ENCODE measurements around the gene ZNF385B. TPM values are rescaled to one million over a fixed set of nuclear protein-coding genes. Genes with fewer than 3 reads are reported as not detected.

Gene ZNF385B
- total RNA-seq, 1 donor = 1.1 TPM

DNA sequence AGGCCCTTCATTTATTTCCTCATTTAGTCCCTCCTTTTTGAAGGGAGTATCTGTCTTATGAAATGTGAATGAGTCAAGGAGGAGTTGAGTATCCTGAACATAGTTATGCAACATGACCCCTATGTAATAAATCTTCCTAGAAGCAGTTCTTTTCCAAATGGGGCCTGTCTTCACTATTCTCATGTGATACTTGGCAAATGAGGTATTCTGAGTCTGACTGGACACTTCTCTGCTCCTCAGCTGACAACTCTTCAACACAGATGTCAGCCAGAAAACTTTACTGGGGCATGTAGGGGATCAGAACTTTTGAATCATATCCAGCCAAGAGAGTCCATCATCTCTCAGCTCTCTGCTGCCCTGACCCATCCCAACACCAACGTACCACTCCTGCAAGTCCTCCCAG lies 291.6 kb downstream of the ZNF385B start:
- H3K27ac ChIP-seq (ENCODE audit: low read depth, low read length) = peak overlapping the region; percentile 32
- H2AFZ ChIP-seq (ENCODE audit: low read length) = no peak overlapping the region
- no peaks in the 10 kb centered on the region for H3K79me2 ChIP-seq (ENCODE audit: insufficient read depth, low read length)
- H3K9me3 ChIP-seq (ENCODE audit: low read depth, low read length) = no peaks in the 10 kb centered on the region
- no peaks in the 10 kb centered on the region for H3K36me3 ChIP-seq (ENCODE audit: insufficient read depth, low read length)
- peaks cover 16% of the 10 kb centered on the region for H3K4me1 ChIP-seq (ENCODE audit: insufficient read depth, low read length)
- no peak for TF ChIP-seq CTCF (IDR thresholded peaks at IDR 0.05; ENCODE audit: extremely low read depth, low read depth, low read length)
- no peaks in the 10 kb centered on the region for H4K20me1 ChIP-seq (ENCODE audit: insufficient read depth, low read length)
- H3K4me2 ChIP-seq (ENCODE audit: insufficient read depth, low read length) = no peak overlapping the region
- DNase-seq (ENCODE audit: insufficient read length, low spot score, missing footprints) = no peak
- no peak overlapping the region for H3K4me3 ChIP-seq (ENCODE audit: insufficient read depth, low read length)
- H3K27me3 ChIP-seq (ENCODE audit: insufficient read depth, low read length) = no peaks in the 10 kb centered on the region

GRCh38 chr2:179565807-179566206 lies 295.6 kb downstream of the ZNF385B start:
- Histone ChIP-seq H2AFZ (ENCODE audit: low read length) (no peak overlapping the region), H3K4me1 (ENCODE audit: insufficient read depth, low read length) (peaks cover 9% of the 10 kb centered on the region), H3K4me2 (ENCODE audit: insufficient read depth, low read length) (no peak overlapping the region), H3K9me3 (ENCODE audit: low read depth, low read length) (no peaks in the 10 kb centered on the region), H3K27me3 (ENCODE audit: insufficient read depth, low read length) (no peaks in the 10 kb centered on the region), H3K27ac (ENCODE audit: low read depth, low read length) (no peak overlapping the region), H3K79me2 (ENCODE audit: insufficient read depth, low read length) (no peaks in the 10 kb centered on the region), H3K4me3 (ENCODE audit: insufficient read depth, low read length) (no peak overlapping the region), H3K36me3 (ENCODE audit: insufficient read depth, low read length) (no peaks in the 10 kb centered on the region), H4K20me1 (ENCODE audit: insufficient read depth, low read length) (no peaks in the 10 kb centered on the region)
- DNase-seq (ENCODE audit: insufficient read length, low spot score, missing footprints) = no peak
- no peak for TF ChIP-seq CTCF (IDR thresholded peaks at IDR 0.05; ENCODE audit: extremely low read depth, low read depth, low read length)

GRCh38 chr2:179562330-179562885 lies 299.0 kb downstream of the ZNF385B start:
- H2AFZ ChIP-seq (ENCODE audit: low read length) = peak overlapping the region; percentile 86
- peak overlapping the region; percentile 82 for H3K4me2 ChIP-seq (ENCODE audit: insufficient read depth, low read length)
- H3K4me1 ChIP-seq (ENCODE audit: insufficient read depth, low read length) = no peaks in the 10 kb centered on the region
- no peaks in the 10 kb centered on the region for H3K79me2 ChIP-seq (ENCODE audit: insufficient read depth, low read length)
- H3K4me3 ChIP-seq (ENCODE audit: insufficient read depth, low read length) = peak overlapping the region; percentile 55
- H3K27me3 ChIP-seq (ENCODE audit: insufficient read depth, low read length) = no peaks in the 10 kb centered on the region
- H3K36me3 ChIP-seq (ENCODE audit: insufficient read depth, low read length) = no peaks in the 10 kb centered on the region
- no peak for DNase-seq (ENCODE audit: insufficient read length, low spot score, missing footprints)
- TF ChIP-seq CTCF (IDR thresholded peaks at IDR 0.05; ENCODE audit: extremely low read depth, low read depth, low read length) = no peak
- no peak overlapping the region for H3K27ac ChIP-seq (ENCODE audit: low read depth, low read length)
- no peaks in the 10 kb centered on the region for H3K9me3 ChIP-seq (ENCODE audit: low read depth, low read length)
- H4K20me1 ChIP-seq (ENCODE audit: insufficient read depth, low read length) = no peaks in the 10 kb centered on the region

DNA sequence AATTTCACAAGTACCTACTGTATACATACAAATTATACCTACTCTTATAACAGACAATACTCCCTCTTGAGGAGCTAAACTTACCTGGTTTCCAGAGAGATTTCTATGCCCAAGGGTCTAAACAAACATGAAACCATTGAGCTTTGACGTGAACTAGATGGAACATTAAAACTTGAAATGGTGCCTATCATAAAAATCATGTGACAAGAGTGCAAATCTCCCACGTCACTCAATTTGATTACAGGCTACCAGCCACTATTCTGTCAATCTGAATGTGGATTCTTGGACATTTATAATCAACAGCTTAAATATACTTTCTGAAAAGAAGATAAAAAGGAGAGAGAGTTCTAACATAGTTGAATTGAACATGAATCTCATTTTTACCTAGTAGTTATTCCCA lies 299.7 kb downstream of the ZNF385B start:
- H3K36me3 ChIP-seq (ENCODE audit: insufficient read depth, low read length) = no peaks in the 10 kb centered on the region
- no peak overlapping the region for H3K4me3 ChIP-seq (ENCODE audit: insufficient read depth, low read length)
- H4K20me1 ChIP-seq (ENCODE audit: insufficient read depth, low read length) = no peaks in the 10 kb centered on the region
- H2AFZ ChIP-seq (ENCODE audit: low read length) = peak overlapping the region; percentile 86
- DNase-seq (ENCODE audit: insufficient read length, low spot score, missing footprints) = no peak
- H3K27me3 ChIP-seq (ENCODE audit: insufficient read depth, low read length) = no peaks in the 10 kb centered on the region
- no peak overlapping the region for H3K4me2 ChIP-seq (ENCODE audit: insufficient read depth, low read length)
- H3K4me1 ChIP-seq (ENCODE audit: insufficient read depth, low read length) = no peaks in the 10 kb centered on the region
- no peaks in the 10 kb centered on the region for H3K79me2 ChIP-seq (ENCODE audit: insufficient read depth, low read length)
- H3K27ac ChIP-seq (ENCODE audit: low read depth, low read length) = no peak overlapping the region
- no peaks in the 10 kb centered on the region for H3K9me3 ChIP-seq (ENCODE audit: low read depth, low read length)
- TF ChIP-seq CTCF (IDR thresholded peaks at IDR 0.05; ENCODE audit: extremely low read depth, low read depth, low read length) = no peak

All from osteoblast (primary cell).